Trophoblast cell (in vitro differentiated cells and primary cell): ENCODE measurements around the gene TRIM47.

Source experiments
- DNase-seq, 2 donors: peaks; one replicate each; pipeline ENCODE4 v3.0.0-alpha.2; 2016
- H2AFZ ChIP-seq: 2 replicates; pipeline ENCODE4 v1.6.1; 2013; ENCODE audit warnings: low read length, moderate library complexity, mild to moderate bottlenecking; ENCODE audit not compliant: insufficient read depth, poor library complexity
- H2AK5ac ChIP-seq: 2 replicates; pipeline ENCODE4 v1.6.1; 2013; ENCODE audit warnings: mild to moderate bottlenecking, low read length
- H2BK120ac ChIP-seq: 2 replicates; pipeline ENCODE4 v1.6.1; 2013; ENCODE audit warnings: low read length, mild to moderate bottlenecking, moderate library complexity; ENCODE audit not compliant: insufficient read depth, poor library complexity
- H2BK12ac ChIP-seq: 2 replicates; pipeline ENCODE4 v1.6.1; 2013; ENCODE audit warnings: mild to moderate bottlenecking, low read length, moderate library complexity
- H2BK5ac ChIP-seq: 2 replicates; pipeline ENCODE4 v1.6.1; 2013; ENCODE audit warnings: low read length, low read depth, moderate library complexity, mild to moderate bottlenecking; ENCODE audit not compliant: poor library complexity
- H3K14ac ChIP-seq: 2 replicates; pipeline ENCODE4 v1.6.1; 2013; ENCODE audit warnings: mild to moderate bottlenecking, low read length
- H3K18ac ChIP-seq: 2 replicates; pipeline ENCODE4 v1.6.1; 2013; ENCODE audit warnings: mild to moderate bottlenecking, low read length
- H3K23ac ChIP-seq: 2 replicates; pipeline ENCODE4 v1.6.1; 2013; ENCODE audit warnings: low read length
- H3K27ac ChIP-seq: 2 replicates; pipeline ENCODE4 v1.5.1; 2013; ENCODE audit warnings: low read depth, mild to moderate bottlenecking, inconsistent platforms, low read length, moderate library complexity
- H3K27me3 ChIP-seq: 2 replicates; pipeline ENCODE4 v1.6.1; 2013; ENCODE audit warnings: inconsistent platforms, mild to moderate bottlenecking, low read length, moderate library complexity; ENCODE audit not compliant: insufficient read depth
- H3K36me3 ChIP-seq, 2 experiments: 1 replicate in 1 of 2; 2 replicates in 1 of 2; pipeline ENCODE4 v1.6.1; 2013; ENCODE audit warnings: low read length in 2 of 2, mild to moderate bottlenecking in 2 of 2, moderate library complexity in 1 of 2; ENCODE audit not compliant: insufficient read depth in 2 of 2, control insufficient read depth in 1 of 2
- H3K4ac ChIP-seq: 2 replicates; pipeline ENCODE4 v1.6.1; 2013; ENCODE audit warnings: low read depth, mild to moderate bottlenecking, low read length, moderate library complexity
- H3K4me1 ChIP-seq, 2 experiments: 1 replicate in 1 of 2; 2 replicates in 1 of 2; pipeline ENCODE4 v1.6.1; 2013; ENCODE audit warnings: low read length in 2 of 2, mild to moderate bottlenecking in 2 of 2, moderate library complexity in 1 of 2; ENCODE audit not compliant: insufficient read depth in 2 of 2, control insufficient read depth in 1 of 2
- H3K4me2 ChIP-seq: 2 replicates; pipeline ENCODE4 v1.6.1; 2013; ENCODE audit warnings: inconsistent platforms, mild to moderate bottlenecking, low read length, moderate library complexity
- H3K4me3 ChIP-seq: 2 replicates; pipeline ENCODE4 v1.5.1; 2013; ENCODE audit warnings: mild to moderate bottlenecking, low read depth, low read length, inconsistent platforms
- H3K79me1 ChIP-seq: one replicate; pipeline ENCODE4 v1.6.1; 2013; ENCODE audit warnings: low read length
- H3K79me2 ChIP-seq: 2 replicates; pipeline ENCODE4 v1.6.1; 2013; ENCODE audit warnings: low read length, mild to moderate bottlenecking; ENCODE audit not compliant: control insufficient read depth, insufficient read depth, poor library complexity
- H3K9ac ChIP-seq: 2 replicates; pipeline ENCODE4 v1.6.1; 2013; ENCODE audit warnings: mild to moderate bottlenecking, low read length
- H3K9me3 ChIP-seq: 2 replicates; pipeline ENCODE4 v1.6.1; 2013; ENCODE audit warnings: low read depth, mild to moderate bottlenecking, control low read depth, inconsistent platforms, low read length; ENCODE audit not compliant: insufficient read depth
- H4K12ac ChIP-seq: 2 replicates; pipeline ENCODE4 v1.6.1; 2013; ENCODE audit warnings: low read depth, mild to moderate bottlenecking, low read length, moderate library complexity
- H4K8ac ChIP-seq: 2 replicates; pipeline ENCODE4 v1.6.1; 2013; ENCODE audit warnings: low read depth, mild to moderate bottlenecking, low read length, moderate library complexity
- H4K91ac ChIP-seq: one replicate; pipeline ENCODE4 v1.6.1; 2013; ENCODE audit warnings: low read depth, mild to moderate bottlenecking, low read length, moderate library complexity
- WGBS: extraction: QIAGEN DNeasy Blood & Tissue Kit; methylation state at CpG from one replicate; pipeline ENCODE4 v1.1.7; 2013; ENCODE audit warnings: missing lambda C conversion rate; ENCODE audit not compliant: insufficient read length, insufficient coverage; ENCODE audit errors: extremely low coverage; 5-methylcytosine and 5-hydroxymethylcytosine counted together

TRIM47 gene

GRCh38 chr17:75845933-75846691, 32.3 kb downstream of the TRIM47 start:
- H3K4me3 ChIP-seq = no peak overlapping the region

DNA sequence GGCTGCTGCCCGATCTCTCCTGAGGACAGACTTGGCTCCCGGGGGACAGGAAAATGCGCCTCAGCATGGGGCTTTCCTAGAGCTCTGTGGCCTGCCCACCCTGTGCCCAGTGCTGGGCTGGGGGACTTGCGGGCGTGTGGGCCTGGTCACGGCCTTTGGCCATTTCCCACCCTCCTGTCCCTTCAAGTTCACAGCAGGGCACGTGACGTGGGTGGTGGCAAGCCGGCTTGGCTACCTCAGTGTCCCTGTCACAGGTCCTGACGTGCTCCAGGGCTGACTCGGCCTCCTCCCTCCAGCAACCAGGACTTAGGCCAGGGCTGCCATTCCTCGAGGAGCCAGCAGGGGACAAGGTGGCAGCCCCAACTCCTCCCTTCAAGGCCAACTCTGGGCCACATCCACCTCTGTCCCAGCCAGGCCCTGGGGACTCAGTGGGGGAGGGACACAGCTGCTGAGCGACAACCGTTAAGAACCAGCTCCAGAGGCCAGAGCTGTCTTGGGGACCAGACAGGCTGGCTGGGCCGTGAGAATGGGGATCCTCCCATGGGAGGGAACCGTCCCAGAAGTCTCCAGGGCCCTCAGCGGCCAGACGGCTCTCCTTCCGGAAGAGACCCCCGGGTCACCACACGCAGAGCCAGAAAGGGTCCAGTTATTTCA, 33.2 kb downstream of the TRIM47 start:
- H3K36me3 ChIP-seq = peaks cover 39 to 40% of the 10 kb centered on the region in 2 experiments
- H3K79me1 ChIP-seq = peaks cover 14% of the 10 kb centered on the region
- no peak overlapping the region for H3K4me3 ChIP-seq
- H3K9ac ChIP-seq = no peak overlapping the region
- peak overlapping the region; percentile 1 for H2AFZ ChIP-seq
- H3K18ac ChIP-seq = peak overlapping the region; percentile 48
- H2BK12ac ChIP-seq = peak overlapping the region; percentile 53
- peaks cover 2% of the 10 kb centered on the region for H3K9me3 ChIP-seq
- H2BK5ac ChIP-seq = peak overlapping the region; percentile 13
- H4K91ac ChIP-seq = peak overlapping the region; percentile 93
- no peak overlapping the region for H3K23ac ChIP-seq
- no CpG with 5 or more reads among the region's 21 CpGs for WGBS
- peak overlapping the region; percentile 0 for H3K4me2 ChIP-seq
- H2BK120ac ChIP-seq = peak overlapping the region; percentile 82
- peak overlapping the region; percentile 70 for H2AK5ac ChIP-seq
- H3K79me2 ChIP-seq = no peaks in the 10 kb centered on the region
- H3K27ac ChIP-seq = peak overlapping the region; percentile 25
- peak; percentile 98 for DNase-seq
- peak overlapping the region; percentile 72 for H3K14ac ChIP-seq
- peaks cover 17 to 24% of the 10 kb centered on the region in 2 experiments for H3K4me1 ChIP-seq
- H3K27me3 ChIP-seq = no peaks in the 10 kb centered on the region
- H3K4ac ChIP-seq = peak overlapping the region; percentile 25
- peak overlapping the region; percentile 67 for H4K8ac ChIP-seq
- H4K12ac ChIP-seq = peak overlapping the region; percentile 37

More at GRCh38 chr17:75845933-75846691, 32.3 kb downstream of the TRIM47 start:
- H3K4ac ChIP-seq = peak overlapping the region; percentile 26
- peak overlapping the region; percentile 77 for H3K27ac ChIP-seq
- peak overlapping the region; percentile 36 for H4K12ac ChIP-seq
- H3K14ac ChIP-seq = peak overlapping the region; percentile 59
- H3K79me1 ChIP-seq = peaks cover 14% of the 10 kb centered on the region
- H2BK12ac ChIP-seq = peak overlapping the region; percentile 25
- H2AFZ ChIP-seq = peak overlapping the region; percentile 42
- H3K18ac ChIP-seq = peak overlapping the region; percentile 58
- peak overlapping the region; percentile 71 for H2BK5ac ChIP-seq
- WGBS = no CpG with 5 or more reads among the region's 22 CpGs
- peaks cover 46 to 48% of the 10 kb centered on the region in 2 experiments for H3K36me3 ChIP-seq
- H3K4me2 ChIP-seq = no peak overlapping the region
- H3K4me1 ChIP-seq = peaks cover 17 to 24% of the 10 kb centered on the region in 2 experiments
- H3K27me3 ChIP-seq = no peaks in the 10 kb centered on the region
- H2AK5ac ChIP-seq = peak overlapping the region; percentile 32
- H4K91ac ChIP-seq = peak overlapping the region; percentile 53
- no peak overlapping the region for H3K23ac ChIP-seq
- H3K9ac ChIP-seq = no peak overlapping the region
- no peaks in the 10 kb centered on the region for H3K79me2 ChIP-seq
- peaks cover 2% of the 10 kb centered on the region for H3K9me3 ChIP-seq
- H4K8ac ChIP-seq = peak overlapping the region; percentile 74
- peak overlapping the region; percentile 47 for H2BK120ac ChIP-seq
- DNase-seq = peak; percentile 74 to 81

DNA sequence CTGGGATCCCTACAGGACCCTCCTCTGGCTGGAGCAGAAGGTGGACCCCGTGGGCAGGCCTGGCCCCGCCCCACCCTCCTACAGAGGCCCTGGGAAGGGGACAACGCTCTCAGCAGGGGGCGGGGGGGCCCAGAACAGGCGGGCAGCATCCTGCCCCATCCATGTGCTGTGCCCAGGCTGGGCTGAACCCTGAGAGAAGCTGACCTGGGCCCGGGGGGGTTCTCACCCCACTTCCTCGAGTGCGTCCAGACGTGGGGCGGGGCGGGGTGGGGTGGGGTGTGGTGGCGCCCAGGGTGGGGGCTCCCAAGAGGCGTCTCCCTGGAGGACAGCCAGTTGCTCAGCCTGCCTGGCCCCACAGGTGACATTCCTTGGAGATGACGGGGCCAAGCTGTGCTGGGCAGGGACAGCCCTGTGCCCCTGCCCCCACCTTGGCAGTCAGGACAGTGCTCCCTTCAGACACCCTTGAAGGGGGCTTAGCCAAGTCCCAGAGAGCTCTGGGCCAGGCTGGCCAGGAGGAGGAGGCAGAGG, 33.8 kb downstream of the TRIM47 start:
- H3K9me3 ChIP-seq = peaks cover 2% of the 10 kb centered on the region
- peak overlapping the region; percentile 16 for H2BK5ac ChIP-seq
- no peak overlapping the region for H3K9ac ChIP-seq
- peak overlapping the region; percentile 93 for H4K91ac ChIP-seq
- H3K23ac ChIP-seq = no peak overlapping the region
- H2AFZ ChIP-seq = no peak overlapping the region
- peaks cover 35 to 36% of the 10 kb centered on the region in 2 experiments for H3K36me3 ChIP-seq
- peaks cover 14% of the 10 kb centered on the region for H3K79me1 ChIP-seq
- H3K18ac ChIP-seq = no peak overlapping the region
- peak overlapping the region; percentile 25 for H3K4ac ChIP-seq
- H3K27me3 ChIP-seq = no peaks in the 10 kb centered on the region
- H3K79me2 ChIP-seq = no peaks in the 10 kb centered on the region
- no CpG with 5 or more reads among the region's 14 CpGs for WGBS
- no peak overlapping the region for H3K4me3 ChIP-seq
- peak overlapping the region; percentile 0 for H3K4me2 ChIP-seq
- peak overlapping the region; percentile 72 for H3K14ac ChIP-seq
- H4K12ac ChIP-seq = no peak overlapping the region
- peaks cover 17 to 24% of the 10 kb centered on the region in 2 experiments for H3K4me1 ChIP-seq
- no peak overlapping the region for H2BK12ac ChIP-seq
- peak overlapping the region; percentile 67 for H4K8ac ChIP-seq
- peak; percentile 91 to 92 for DNase-seq
- H3K27ac ChIP-seq = peak overlapping the region; percentile 25
- H2AK5ac ChIP-seq = peak overlapping the region; percentile 63
- peak overlapping the region; percentile 82 for H2BK120ac ChIP-seq
